Measurements from ENCODE around the gene BICC1. TPM values are rescaled to one million over a fixed set of nuclear protein-coding genes. Genes with fewer than 3 reads are reported as not detected.

The BICC1 gene
- total and polyA plus RNA-seq, 2 donors (not counting 1 experiment from before 2014, with no cell fraction given) = 22.6 to 64.7 TPM

- no peaks in the 10 kb centered on the region for H3K36me3 ChIP-seq (ENCODE audit: control insufficient read depth, insufficient read depth, low read length)
- DNase-seq (ENCODE audit: low read depth in 2 of 2) = peak; percentile 14 to 24
- H4K20me1 ChIP-seq (ENCODE audit: control insufficient read depth, extremely low read depth, insufficient read depth, low read length) = no peaks in the 10 kb centered on the region
- no peak for TF ChIP-seq EZH2 (IDR thresholded peaks at IDR 0.05; ENCODE audit: low read length, missing control alignments)
- TF ChIP-seq CTCF (conservative IDR thresholded peaks at IDR 0.05 in 1 of 2, IDR thresholded peaks at IDR 0.05 in 1 of 2; ENCODE audit: low read depth in 1 of 2, low read length in 2 of 2) = no peak
- no peak overlapping the region for H2AFZ ChIP-seq (ENCODE audit: low read length)
- no peak overlapping the region for H3K4me2 ChIP-seq (ENCODE audit: extremely low read depth, insufficient read depth, low read length)
- H3K27me3 ChIP-seq (ENCODE audit: control insufficient read depth, insufficient read depth, low read length) = no peaks in the 10 kb centered on the region
- H3K79me2 ChIP-seq (ENCODE audit: control insufficient read depth, insufficient read depth, low read length) = no peaks in the 10 kb centered on the region
- H3K4me1 ChIP-seq (ENCODE audit: control insufficient read depth, extremely low read depth, insufficient read depth, low read length) = no peaks in the 10 kb centered on the region
- no peaks in the 10 kb centered on the region for H3K9me3 ChIP-seq (ENCODE audit: control insufficient read depth, insufficient read depth, low read depth, low read length)
- no peak overlapping the region for H3K4me3 ChIP-seq (replicated peaks in 1 of 4; ENCODE audit: control extremely low read depth in 1 of 4, insufficient read depth in 1 of 4, low read depth in 3 of 4, low read length in 4 of 4)
- H3K9ac ChIP-seq (ENCODE audit: insufficient read depth, low read length) = no peak overlapping the region
- H3K27ac ChIP-seq (ENCODE audit: insufficient read depth, low read length) = no peak overlapping the region
Measured at GRCh38 chr10:58833771-58834561, 321.3 kb downstream of the BICC1 start.

DNA sequence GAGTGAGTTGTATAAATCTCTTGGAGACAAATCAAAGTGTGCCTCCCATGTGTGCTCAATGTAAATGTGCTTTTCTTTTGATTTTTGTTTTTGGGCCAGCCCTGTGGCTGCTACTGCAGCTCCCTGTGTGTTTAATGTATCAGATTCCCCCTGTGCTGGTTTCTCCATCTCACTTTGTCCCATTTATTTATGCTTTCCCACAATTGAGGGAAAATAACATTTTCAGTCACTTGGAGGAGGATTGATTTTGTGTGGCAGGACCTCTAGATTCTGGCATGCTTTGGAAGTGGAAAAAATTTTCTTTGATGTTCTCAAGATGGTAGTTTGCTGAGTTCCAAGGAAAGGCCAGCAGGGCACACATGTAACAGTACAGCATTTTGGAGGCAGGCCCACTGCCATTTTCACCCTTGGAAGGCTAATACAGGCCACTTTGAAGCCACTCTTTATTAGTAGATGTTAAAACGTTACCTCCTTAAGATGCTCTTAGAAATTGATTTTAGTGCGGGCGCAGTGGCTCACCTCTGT lies 323.6 kb downstream of the BICC1 start:
- Histone ChIP-seq H3K27ac (ENCODE audit: insufficient read depth, low read length) (no peak overlapping the region), H3K4me1 (ENCODE audit: control insufficient read depth, extremely low read depth, insufficient read depth, low read length) (no peaks in the 10 kb centered on the region), H3K9ac (ENCODE audit: insufficient read depth, low read length) (no peak overlapping the region), H2AFZ (ENCODE audit: low read length) (no peak overlapping the region), H3K27me3 (ENCODE audit: control insufficient read depth, insufficient read depth, low read length) (no peaks in the 10 kb centered on the region), H3K9me3 (ENCODE audit: control insufficient read depth, insufficient read depth, low read depth, low read length) (no peaks in the 10 kb centered on the region), H3K79me2 (ENCODE audit: control insufficient read depth, insufficient read depth, low read length) (no peaks in the 10 kb centered on the region), H3K4me3 (replicated peaks in 1 of 4; ENCODE audit: control extremely low read depth in 1 of 4, insufficient read depth in 1 of 4, low read depth in 3 of 4, low read length in 4 of 4) (no peak overlapping the region), H3K4me2 (ENCODE audit: extremely low read depth, insufficient read depth, low read length) (no peak overlapping the region), H3K36me3 (ENCODE audit: control insufficient read depth, insufficient read depth, low read length) (no peaks in the 10 kb centered on the region), H4K20me1 (ENCODE audit: control insufficient read depth, extremely low read depth, insufficient read depth, low read length) (no peaks in the 10 kb centered on the region)
- no peak for TF ChIP-seq CTCF (conservative IDR thresholded peaks at IDR 0.05 in 1 of 2, IDR thresholded peaks at IDR 0.05 in 1 of 2; ENCODE audit: low read depth in 1 of 2, low read length in 2 of 2)
- TF ChIP-seq EZH2 (IDR thresholded peaks at IDR 0.05; ENCODE audit: low read length, missing control alignments) = no peak
- DNase-seq (ENCODE audit: low read depth in 2 of 2) = no peak

DNA sequence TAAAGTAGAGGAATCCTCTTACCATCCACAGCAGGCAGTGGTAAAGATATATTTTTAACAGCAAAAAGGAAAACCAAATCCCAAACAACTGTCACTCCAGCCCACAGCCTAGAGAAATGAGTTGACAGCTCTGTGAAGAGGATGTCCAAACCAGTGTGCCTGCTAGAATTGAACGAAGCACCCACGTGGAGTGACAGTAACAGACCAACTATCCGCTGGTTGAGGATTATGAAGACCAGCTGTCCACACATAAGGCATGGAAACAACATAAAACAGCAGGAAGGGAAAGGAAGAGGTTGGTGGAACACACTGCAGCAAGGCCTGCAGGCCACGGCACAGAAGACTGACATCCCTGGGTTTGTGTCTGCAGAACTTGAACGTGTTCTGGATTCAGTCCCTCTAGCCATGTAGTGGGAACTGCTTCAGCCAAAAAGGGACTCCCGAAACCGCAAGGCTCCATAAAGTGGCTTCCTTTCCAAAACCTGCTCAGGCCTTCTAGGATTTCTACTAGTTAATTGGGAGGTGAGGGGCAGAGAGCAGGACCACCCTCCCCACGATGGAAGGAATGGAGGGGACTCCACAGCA lies 324.4 kb downstream of the BICC1 start:
- no peak overlapping the region for H3K27ac ChIP-seq (ENCODE audit: insufficient read depth, low read length)
- H3K4me2 ChIP-seq (ENCODE audit: extremely low read depth, insufficient read depth, low read length) = no peak overlapping the region
- no peak for DNase-seq (ENCODE audit: low read depth in 2 of 2)
- H4K20me1 ChIP-seq (ENCODE audit: control insufficient read depth, extremely low read depth, insufficient read depth, low read length) = no peaks in the 10 kb centered on the region
- H3K4me3 ChIP-seq (replicated peaks in 1 of 4; ENCODE audit: control extremely low read depth in 1 of 4, insufficient read depth in 1 of 4, low read depth in 3 of 4, low read length in 4 of 4) = no peak overlapping the region
- H3K9ac ChIP-seq (ENCODE audit: insufficient read depth, low read length) = no peak overlapping the region
- H3K4me1 ChIP-seq (ENCODE audit: control insufficient read depth, extremely low read depth, insufficient read depth, low read length) = no peaks in the 10 kb centered on the region
- H3K79me2 ChIP-seq (ENCODE audit: control insufficient read depth, insufficient read depth, low read length) = no peaks in the 10 kb centered on the region
- no peak for TF ChIP-seq CTCF (conservative IDR thresholded peaks at IDR 0.05 in 1 of 2, IDR thresholded peaks at IDR 0.05 in 1 of 2; ENCODE audit: low read depth in 1 of 2, low read length in 2 of 2)
- TF ChIP-seq EZH2 (IDR thresholded peaks at IDR 0.05; ENCODE audit: low read length, missing control alignments) = no peak
- no peaks in the 10 kb centered on the region for H3K27me3 ChIP-seq (ENCODE audit: control insufficient read depth, insufficient read depth, low read length)
- H3K9me3 ChIP-seq (ENCODE audit: control insufficient read depth, insufficient read depth, low read depth, low read length) = no peaks in the 10 kb centered on the region
- H3K36me3 ChIP-seq (ENCODE audit: control insufficient read depth, insufficient read depth, low read length) = no peaks in the 10 kb centered on the region
- no peak overlapping the region for H2AFZ ChIP-seq (ENCODE audit: low read length)
